GM12873 (cell line): ENCODE measurements around the gene ABHD12.

Experiments used
- CTCF ChIP-seq: IDR thresholded peaks from 2 replicates; pipeline ENCODE4 v1.5.1; 2012; ENCODE audit warnings: low read depth, mild to moderate bottlenecking, moderate library complexity, low read length, control low read depth; ENCODE audit not compliant: insufficient read depth; ENCODE audit errors: missing control alignments

ABHD12 gene

DNA sequence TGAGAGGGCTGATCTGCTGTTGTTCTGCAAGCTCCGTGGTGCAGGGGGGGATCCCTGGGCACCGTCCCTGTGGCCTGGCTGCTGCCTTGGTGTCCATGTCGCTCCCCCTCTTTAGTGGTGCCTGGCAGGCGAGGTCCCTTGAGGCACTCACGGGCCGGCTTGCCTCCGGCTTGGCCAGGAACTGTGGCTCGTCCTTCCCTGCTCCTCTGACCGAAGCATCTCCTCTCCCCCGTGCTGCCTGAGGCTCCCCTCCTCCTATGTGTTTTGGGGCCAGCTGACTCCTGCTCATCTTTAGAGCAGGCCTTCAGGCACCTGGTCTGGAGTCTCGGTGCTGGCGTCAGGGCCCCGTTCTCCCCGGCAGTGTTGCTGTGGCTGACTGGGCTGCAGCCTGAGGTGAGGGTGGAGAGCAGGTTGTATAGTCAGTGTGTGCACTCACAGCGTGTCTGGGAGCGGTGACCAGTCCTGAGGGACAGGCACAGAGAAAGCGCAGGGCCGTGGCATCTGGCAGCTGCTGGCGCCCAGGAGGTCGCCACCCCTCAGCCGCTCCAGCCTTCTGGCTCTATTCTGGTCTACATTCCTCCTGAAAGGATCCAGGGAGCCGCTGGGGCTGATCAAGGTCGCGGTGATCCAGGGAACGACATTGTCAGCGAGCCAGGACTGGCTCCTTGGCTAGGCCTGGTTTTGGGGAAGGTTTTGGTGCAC is 99.1 kb downstream of the ABHD12 start:
- TF ChIP-seq CTCF, result no peak

- no peak for TF ChIP-seq CTCF
These were observed 99.8 kb downstream of the ABHD12 start for GRCh38 chr20:25290646-25291431.

DNA sequence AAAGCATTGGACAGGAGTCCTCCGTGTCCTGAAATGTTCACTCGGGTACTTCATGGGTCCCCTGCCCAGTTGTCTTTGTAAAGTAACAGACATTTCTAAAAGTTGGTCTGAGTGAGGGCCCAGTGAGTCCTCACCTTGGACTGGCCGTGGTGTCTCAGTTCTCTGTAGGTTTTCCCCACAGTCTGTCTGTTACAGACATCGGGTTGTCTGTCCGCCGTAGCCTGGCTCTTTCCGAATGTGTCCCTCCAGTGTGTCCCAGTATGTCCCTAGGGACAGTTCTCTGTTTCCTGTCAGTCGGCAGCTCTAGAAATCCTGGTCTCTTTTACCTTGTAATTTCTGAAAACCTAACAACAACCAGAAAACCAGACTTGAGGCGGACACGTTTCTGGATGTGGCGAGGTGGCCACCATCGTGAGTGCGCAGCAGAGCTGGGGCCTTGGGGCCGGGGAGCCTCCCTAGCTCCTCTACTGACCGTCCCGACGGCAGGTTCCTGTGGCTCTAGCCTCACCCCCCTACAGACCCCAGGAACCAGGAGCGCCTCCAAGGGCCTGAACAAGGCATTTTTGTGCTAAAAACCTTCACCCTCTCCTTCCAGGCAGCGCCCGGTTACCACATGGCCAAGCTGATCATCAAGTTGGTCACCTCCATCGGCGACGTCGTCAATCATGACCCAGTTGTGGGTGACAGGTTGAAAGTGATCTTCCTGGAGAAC is 100.6 kb downstream of the ABHD12 start:
- no peak for TF ChIP-seq CTCF

DNA sequence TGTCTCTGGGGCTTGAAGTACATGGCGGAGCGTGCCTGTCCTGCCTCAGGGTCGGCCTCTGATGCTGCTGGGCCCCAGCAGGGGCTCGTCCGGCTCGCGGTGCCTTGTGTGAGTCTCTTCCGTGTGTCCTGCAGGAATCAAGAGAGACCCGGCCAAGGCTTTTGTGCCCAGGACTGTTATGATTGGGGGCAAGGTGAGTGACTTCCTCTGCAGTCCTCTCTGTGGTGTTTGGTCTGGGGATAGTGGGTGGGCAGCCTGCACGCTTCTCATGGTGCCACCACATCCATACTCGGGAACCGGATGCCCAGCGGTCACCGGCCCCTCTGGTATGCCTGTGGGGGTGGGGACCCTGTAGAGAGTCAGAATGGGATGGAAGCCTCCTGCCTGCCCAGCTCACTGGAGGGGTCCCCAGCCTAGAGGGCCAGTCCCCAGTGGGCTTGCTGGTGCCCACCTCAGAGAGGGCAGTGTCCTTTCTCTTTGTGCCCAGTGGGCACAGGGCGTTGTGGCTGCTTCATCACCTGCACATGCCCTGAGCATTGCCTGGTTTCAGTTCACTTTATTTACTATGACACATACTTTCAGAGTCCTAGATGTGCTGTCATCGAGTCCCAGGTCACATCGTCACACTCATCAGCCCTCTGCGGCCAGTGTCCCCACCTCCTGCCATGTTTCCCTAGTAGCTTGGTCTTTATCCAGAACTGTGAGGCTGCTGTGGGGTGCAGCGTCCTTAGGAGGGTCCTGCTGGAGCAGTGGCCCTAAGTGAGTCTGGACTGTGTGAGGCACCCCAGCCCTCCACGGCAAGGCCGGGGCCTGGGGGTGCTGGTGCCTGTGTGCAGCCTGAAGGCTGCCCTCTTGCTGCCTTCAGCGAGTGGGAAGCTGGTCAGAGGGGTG is 102.1 kb downstream of the ABHD12 start:
- no peak for TF ChIP-seq CTCF

DNA sequence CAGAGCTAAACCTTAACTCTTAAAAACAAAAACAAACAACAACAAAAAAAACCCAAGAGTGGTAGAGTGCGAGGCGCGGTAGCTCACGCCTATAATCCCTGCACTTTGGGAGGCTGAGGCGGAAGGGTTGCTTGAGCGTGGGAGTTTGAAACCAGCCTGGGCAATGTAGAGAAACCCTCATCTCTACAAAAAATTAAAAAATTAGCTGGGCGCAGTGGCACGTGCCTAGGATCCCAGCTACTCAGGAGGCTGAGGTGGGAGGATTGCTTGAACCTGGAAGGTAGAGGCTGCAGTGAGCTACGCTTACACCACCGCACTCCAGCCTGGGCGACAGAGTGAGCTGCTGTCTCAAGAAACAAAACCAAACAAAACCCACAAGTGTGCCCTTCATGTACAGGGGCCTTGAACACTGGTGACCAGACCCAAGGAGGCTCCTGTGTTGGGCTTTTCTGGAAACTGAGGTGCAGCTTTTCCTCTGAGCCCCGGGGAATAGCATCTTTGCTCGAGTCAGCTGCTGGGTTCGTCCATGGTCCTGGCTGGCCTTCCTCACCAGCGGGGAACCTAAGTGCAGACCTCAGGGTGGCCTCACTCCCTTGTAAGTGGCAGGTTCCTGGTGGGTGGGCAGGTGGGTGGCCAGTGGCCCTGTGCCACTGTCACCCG is 102.9 kb downstream of the ABHD12 start:
- TF ChIP-seq CTCF, result no peak

DNA sequence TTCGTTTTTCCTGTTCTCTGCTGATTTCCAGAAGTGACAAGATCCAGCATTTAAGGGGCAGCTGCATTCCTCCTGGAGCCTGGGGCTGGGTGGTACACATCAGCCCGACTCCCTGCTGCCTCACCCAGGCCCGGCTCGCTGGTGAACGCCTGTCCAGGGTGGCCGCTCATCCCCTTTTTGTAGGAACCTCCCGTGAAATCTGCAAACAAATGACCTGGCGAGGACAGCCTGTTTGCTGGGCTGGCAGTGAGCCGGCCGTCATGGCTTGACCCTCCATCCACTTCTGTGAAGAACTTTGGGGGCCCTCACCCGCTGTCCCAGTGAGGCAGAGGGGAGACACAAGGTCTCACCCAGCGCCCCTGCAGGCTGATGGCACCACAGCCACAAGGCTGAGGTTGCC is 103.7 kb downstream of the ABHD12 start:
- TF ChIP-seq CTCF, result no peak
